GM21528 (cell line): ENCODE data around the gene NIPA2.

Experiments
- ATAC-seq: cut with Tn5 transposase; IDR thresholded peaks from one replicate; pipeline ENCODE4 v1.9.1; 2021; ENCODE audit warnings: mild to moderate bottlenecking, moderate library complexity; ENCODE audit not compliant: unreplicated experiment, low FRiP score

The NIPA2 gene

DNA sequence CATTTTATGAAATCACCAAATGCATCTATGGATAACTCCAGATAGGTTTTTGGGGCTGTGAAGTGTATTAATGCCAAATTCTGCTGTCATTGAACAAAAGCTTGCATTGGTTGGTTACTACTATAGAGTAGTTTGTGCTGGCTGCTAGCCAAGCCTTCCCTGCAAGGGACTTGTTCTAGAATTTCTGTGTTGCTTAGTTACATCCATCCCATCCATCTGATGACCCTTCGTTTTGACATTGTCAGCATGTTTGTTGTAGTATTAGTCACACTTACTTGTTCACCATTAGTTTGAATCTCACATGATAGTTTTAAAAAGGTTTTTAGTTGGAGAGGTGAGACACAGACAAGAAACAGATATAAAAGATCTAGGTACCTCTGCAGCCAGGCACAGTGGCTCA is 7.0 kb upstream of the NIPA2 start:
- ATAC-seq: no peak

DNA sequence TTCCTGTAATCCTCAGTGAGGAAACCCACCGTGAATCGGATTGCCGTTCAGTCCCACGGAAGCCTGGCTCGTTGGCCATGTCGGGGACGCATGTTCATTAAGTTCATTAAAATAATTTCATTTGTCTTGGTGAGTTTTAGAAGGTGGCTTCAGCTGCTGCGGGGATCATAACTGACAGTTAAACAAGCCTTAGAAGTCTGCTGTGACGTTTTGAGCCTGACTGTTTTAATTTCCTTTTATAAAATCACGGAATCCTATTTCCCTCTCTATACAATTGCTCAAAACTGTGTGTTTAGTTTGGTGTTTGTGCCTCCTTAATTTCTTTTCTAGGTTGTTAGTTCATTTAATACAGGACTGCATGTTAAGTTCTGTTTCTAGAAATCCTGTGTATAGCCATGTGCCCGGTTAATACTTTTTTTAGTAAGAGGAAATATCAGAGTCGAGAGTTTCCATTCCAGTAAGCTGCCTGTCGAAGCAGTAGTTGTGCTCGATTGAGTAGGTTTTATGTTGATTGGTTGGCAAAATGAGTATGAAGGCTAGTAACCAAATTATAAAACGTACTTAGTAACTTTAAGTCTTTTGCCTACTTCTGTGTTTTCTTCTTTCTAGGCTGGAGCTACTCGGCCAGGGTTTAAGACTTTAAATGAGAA is 705 bp downstream of the NIPA2 start:
- peak; percentile 3 for ATAC-seq

DNA sequence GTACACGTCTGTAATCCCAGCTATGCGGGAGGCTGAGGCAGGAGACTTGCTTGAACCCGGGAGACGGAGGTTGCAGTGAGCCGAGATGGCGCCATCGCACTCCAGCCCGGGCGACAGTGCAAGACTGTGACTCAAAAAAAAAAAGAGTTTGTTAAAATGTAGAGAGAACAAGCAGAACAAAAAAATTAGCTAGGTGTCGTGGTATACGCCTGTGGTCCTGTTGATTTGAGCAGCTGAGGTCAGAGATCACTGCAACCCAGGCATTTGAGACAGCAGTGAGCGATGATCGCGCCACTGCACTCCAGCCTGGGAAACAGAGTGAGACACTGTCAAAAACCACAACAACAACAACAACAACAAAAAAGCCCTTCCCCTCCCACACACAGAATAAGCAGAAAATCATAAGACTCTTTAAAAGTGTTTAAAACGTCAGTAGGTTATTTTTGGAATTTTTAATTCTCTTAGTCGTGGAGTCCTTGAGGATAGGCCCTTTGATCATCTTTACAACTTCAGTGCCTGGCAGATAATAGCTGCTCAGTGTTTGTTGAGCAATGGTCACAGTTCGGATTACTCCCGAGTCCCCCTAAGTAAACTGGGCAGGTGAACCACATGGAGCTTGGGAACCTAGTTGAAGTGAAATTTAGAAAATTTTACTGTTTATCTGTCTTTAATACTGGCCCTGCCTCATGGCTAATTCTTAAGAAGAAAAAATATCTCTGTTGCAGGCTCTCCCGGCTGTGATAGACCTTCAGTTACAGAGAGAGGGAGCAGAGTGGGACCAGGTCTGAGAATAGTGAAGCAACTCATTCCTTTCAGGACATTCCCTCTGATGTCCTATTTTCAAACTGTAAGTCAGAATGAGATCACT is 6.2 kb downstream of the NIPA2 start:
- ATAC-seq: no peak

DNA sequence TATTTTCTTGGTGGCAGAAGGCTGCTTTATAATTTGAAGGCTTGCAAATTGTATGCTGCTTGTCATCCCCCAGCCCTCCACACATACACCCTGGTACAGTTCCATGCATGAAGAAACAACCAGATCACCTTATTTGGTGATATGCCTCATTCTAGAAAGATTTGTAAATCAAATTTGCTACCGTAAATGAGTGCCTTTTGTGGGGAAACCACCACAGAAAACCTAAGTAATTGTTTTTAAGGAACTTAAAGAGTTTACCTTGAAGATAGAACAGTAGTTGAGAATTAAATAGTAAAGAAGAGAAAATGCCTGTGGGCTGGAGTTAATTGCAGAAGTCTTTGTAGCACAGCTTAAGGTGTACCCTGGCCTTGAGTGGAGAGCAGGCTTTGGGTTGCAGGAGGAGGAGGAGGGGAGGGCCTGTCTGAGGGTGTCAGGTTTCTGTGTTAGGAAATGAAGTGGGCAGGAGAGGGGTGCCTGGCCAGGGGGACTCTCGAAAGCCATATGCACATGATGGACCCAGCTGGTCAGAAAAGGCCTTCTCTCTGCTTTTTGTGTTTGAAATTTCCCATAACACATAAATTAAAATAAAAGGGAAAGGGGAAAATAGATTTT is 6.9 kb downstream of the NIPA2 start:
- ATAC-seq: no peak

DNA sequence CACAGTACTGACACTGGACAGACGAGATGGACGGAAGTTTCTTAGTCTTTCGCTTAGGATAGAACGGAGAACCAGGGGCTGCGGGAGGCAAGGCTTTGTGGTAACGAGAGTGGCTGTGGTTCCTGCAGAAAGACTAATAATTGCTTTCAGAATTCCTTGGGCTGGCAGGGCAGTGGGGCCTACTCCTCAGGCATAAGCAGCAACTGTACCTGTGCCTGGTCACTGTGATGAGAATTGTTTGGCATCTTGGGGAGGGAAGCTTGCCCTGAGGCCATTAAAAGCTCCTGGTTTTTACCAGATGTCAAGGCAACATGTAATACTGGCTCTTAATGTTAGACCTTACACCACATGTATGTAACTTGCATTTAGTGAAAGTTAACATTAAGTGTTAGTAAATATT is 7.6 kb downstream of the NIPA2 start:
- no peak for ATAC-seq

DNA sequence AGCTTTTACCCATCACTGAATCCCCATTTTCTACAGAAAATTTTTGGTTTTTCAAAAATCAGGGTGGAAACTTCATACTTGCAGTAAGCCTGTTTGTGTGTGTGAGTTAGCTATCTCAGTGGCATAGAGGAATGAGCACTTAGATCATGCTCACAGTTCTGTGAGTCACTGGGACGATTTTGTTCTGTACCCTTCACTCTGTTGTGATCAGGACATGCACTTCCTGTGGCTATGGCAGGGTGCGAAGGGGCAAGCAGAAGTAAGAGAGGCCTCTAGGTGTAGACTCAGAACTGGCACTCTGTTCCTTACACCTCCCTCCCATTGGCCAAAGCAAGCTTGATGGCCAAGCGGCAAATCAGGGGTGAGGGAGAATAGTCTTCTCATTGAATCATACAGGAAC is 11.6 kb downstream of the NIPA2 start:
- ATAC-seq: no peak

DNA sequence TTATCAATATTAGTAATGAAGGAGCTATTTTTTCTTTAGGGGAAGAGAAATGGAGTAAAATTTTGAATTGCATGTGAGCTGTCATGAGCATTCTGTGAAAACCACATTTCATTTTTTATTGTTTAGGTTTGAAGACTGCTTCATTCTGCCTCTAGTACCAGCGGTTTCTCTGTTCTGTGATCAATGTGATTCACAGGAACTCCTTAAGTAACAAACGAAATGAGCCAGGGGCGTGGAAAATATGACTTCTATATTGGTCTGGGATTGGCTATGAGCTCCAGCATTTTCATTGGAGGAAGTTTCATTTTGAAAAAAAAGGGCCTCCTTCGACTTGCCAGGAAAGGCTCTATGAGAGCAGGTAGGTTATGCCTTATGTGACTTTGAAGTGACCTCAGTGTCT is 13.0 kb downstream of the NIPA2 start:
- ATAC-seq: no peak

DNA sequence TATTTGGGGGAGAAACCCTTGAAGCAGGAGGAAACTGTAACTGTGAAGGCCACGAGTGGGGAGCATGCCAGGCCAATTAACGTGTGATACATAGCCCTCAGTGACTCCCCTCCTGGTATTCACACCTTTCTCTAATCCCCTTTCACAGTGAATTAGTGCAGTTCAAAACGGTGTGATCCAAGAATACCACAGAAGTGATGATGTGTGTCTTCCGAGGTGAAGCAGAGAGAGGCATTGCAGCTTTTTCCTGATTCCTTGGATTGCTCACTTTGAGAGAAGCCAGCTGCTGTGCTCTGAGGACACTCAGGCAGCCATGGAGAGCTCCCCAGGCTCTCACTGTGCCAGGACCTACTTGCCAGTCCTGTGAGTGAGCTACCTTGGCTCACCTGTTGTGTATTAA is 17.3 kb downstream of the NIPA2 start:
- ATAC-seq: no peak

DNA sequence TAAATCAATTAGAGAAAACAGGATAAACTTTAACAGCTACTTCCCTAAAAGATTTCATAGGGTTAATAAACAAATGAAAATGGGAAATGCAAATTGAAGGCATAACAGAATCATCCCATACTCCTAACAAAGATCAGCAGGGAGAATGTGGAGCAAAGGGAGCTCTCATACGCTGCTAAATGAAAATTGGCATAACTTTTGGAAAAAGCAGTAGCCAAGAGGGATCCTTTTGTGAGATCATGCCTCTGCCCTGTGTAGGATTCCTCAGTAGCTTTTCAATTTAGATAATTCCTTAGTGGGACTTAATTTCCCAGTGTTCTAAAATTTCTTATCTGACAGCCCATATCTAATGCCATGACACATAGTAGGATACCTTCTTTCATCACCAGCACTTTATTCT is 18.2 kb downstream of the NIPA2 start:
- ATAC-seq: no peak

DNA sequence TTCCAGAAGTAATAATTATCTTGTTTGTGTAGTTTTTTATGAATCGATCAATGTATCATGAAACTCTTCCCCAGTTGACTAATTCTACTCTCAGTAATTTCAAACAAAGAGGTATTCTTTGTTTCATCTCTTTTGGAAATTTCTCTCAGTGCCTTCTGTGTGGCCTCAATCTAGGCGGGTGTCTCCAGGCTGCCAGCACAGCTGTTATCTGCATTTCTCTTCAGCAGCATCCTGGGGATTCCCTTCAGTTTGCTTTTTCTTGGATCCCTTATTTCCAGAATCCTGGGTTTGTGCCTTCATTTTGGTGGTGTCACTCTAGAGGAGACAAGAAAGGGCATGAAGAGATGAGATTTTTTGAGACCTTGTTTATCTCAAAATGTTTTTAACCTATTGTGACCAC is 22.7 kb downstream of the NIPA2 start:
- ATAC-seq: no peak

DNA sequence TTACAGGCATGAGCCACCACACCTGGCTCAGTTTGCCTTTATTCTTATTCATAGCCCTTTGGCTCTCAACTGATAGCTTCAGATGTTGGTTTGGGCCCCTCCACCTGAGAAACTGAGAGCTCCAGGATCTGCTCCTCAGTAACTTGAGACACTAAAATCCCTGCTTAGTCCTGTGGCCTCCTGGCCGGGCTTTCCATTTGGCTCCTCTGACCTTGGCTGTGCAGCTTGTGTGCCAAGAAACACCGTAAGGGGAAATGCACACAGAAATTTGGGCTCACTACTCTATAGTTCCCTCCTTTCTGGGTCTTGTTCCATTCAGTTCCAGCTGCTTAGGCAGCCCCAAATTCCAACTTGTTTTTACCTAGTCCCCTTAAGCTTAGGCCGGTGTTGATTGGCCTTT is 24.9 kb downstream of the NIPA2 start:
- ATAC-seq: no peak

DNA sequence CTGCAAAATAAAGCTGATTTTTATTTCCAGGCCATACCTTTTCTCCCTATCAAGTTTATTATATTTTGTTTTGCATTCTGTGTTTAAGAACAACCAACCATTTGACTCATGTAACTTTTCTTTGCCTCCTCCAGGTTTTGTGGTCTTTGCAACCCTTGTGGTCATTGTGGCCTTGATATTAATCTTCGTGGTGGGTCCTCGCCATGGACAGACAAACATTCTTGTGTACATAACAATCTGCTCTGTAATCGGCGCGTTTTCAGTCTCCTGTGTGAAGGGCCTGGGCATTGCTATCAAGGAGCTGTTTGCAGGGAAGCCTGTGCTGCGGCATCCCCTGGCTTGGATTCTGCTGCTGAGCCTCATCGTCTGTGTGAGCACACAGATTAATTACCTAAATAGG is 27.6 kb downstream of the NIPA2 start:
- ATAC-seq: no peak

DNA sequence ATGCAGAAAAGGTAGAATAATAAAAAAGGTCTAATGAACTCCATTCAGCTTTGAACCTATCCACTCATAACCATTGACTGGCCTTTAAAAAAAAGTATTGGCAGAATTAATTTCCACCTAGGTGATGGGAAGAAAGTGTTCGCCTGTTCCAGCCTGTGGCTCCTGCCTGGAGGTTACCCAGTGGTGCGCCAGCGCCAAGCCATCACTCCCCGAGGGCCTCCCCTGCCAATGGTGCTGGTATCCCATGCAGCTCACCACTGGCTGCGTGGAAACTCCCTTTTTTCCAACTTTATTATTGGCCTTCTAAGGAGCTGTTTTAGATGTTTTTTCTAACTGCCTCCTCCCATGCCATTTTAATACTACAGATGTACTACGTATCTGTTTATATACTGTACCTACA is 29.4 kb downstream of the NIPA2 start:
- ATAC-seq: no peak

DNA sequence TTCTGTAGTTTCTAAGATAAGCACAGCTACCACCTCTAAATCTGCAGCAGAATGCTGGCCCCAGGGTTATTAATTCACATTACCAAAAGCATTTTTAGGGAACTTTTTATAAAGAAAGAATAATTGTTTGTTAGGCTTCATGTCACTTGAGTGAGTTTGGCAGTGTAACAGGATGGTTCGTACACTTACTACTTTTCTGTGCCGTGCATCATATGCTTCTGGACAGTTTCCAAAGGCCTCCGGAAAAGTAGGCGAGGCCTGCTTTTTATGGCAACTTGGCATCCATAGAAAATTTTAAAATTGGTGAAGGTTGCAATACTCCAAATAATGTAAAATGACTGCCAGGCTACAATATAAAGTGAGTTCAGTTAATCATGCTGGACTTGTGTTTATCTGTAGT is 30.0 kb downstream of the NIPA2 start:
- no peak for ATAC-seq

DNA sequence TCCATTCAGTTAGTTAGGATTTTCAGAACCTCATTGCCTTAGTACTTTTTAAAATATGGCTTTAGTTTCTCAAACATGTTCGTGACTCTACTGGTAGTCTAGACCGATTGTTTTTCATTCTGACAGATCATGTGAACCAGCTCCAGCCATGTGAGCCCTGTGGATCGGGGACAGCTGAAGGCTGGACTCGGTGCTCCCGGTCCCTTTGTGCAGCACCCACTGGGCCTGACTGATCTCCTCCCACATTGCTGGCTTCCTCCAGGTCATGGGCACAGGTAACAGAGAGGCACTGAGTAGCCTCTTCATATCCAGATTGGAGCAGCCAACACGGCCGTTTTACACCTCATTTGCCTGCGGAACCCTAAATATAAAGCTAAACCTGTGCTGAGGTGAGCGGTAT is 30.5 kb downstream of the NIPA2 start:
- no peak for ATAC-seq

DNA sequence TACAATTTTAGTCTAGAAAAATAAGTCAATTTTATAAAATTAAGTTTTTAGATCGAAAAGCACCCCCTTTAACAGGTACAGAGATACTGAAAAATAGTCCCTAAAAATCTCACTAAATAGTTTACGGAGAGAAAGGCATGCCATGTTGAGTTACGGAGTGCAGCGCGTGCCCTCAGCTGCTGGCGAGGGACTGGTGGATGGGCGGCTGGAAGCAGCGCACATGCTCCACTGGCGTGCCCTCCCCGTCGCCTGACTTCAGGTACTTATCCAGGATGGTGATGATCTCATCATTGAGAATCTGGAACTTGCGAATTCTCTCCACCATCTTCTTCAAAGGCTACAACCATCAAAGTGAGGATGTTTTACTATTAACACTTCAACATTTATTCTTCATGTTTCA is 31.4 kb downstream of the NIPA2 start:
- no peak for ATAC-seq

DNA sequence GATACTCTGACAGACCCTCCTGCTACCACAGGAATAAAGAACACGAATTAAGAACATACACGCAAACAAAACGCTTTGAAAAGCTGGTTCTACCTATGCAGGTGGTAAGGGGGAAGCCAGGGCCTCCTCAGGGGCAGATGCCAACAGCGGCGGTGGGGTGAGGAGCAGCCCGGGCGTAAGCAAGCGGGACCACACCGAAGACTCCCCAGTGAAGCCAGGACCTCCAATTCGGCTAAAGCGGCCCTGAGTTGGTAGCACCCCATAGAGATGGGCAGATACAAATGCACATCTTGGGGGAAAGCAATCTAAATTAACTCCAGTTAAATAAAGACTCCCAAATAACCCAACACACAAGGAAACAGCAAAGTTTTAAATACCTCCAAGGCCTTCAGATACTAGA is 32.4 kb downstream of the NIPA2 start:
- no peak for ATAC-seq

DNA sequence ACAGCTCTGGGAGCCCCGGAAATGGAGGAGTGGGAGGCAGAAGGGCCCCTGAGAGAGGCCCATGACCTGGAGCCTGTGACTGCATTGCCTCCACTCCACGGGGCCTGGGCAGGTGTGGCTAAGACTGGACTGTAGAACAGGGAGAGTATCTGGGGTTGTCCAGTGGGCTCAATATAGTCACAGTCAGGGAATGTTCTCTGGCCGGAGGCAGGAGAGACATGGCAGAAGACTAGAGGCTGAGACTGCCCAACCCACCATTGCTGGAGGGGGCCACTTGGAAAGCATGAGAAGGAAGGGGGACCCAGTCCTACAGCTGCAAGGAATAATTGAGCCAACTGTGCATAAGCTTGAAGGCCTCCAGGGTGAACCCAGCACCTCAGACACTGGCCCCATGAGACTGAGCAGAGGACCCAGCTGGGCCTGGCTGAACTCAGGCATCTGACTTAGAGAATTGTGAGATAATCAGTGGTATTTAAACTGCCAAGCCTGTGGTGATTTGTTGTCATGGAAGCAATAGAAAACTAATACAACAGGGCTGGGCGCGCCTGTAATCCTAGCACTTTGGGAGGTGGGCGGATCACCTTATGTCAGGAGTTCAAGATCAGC is 33.1 kb downstream of the NIPA2 start:
- ATAC-seq: no peak

DNA sequence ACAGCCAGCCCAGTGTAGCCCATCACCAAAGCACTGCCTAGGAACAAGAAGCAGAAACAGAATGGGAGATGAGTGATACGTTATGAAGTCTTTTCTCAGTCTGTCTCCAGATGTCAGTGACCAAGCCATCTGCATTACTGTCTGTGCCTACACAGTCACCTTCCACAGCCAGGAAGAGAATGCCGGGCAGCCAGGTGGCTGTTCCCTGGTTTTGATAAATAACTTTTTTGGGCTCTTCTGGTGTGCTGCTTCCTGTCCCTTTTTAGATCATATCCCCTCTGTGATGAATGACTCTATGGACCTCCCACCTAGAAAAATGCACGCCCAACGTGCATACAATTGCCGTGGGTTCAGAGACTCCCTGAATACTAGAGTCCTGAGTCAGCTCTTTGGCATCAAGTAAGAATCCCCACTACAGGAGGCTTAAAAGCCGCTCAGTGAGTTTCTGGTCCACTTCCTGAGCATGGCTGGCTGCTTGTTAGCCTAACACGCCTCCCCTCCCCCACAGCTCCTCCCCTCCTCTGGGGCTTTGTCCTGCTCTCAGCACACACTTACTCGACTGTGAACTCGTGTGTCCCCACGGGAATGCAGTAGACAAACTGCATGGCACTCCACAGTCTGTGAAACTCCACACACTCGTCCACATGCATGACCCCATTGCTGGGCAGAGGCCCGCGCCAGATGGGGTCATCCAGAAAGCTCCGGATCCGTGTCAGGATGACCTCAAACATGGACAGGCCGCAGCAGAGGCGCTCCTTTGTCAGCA is 34.7 kb downstream of the NIPA2 start:
- ATAC-seq: no peak

DNA sequence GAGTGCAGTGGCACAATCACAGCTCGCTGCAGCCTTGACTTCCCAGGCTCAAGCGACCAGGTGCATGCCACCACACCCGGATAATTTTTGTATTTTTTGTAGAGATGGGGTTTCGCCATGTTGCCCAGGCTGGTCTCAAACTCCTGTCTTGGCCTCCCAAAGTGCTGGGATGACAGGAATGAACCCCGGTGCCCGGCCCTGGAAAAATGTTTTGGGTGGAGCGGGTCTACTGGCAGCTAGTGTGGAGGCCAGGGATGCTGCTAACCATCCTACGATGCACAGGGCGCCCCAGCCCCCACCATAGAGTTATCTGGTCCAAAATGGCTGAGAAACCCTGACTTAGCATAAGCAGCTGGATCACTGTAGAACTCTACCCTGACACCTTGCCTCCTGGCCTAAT is 35.4 kb downstream of the NIPA2 start:
- ATAC-seq: no peak

DNA sequence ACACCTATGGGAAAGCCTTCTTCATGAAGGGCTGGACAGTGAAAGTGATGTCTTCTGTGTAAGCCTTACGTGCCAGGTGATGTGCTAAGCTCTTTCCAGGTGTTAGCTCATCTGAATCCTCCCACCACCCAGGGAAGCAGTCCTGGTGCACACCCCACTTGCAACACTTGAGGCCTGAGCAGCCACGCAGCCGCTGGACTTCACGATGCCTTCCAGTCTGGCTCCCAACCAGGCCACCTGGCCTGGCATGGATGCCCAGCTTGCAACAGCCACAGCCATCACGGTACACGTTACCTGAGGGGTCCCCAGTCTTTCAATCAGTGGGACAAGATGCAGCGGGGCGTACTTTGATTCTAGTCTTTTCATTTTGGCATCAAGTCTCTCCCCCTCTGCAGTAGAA is 35.8 kb downstream of the NIPA2 start:
- ATAC-seq: no peak
